HG02763 (cell line): ENCODE measurements around the gene FILIP1.

ENCODE experiments used
- ATAC-seq: cut with Tn5 transposase; IDR thresholded peaks from one replicate; pipeline ENCODE4 v1.9.1; 2021; ENCODE audit warnings: mild to moderate bottlenecking, moderate library complexity; ENCODE audit not compliant: unreplicated experiment

Gene FILIP1

GRCh38 chr6:75302280-75302679, 191.3 kb downstream of the FILIP1 start:
- ATAC-seq = no peak

- ATAC-seq = no peak
Measured at GRCh38 chr6:75301537-75301936, 192.1 kb downstream of the FILIP1 start.

GRCh38 chr6:75301088-75301487, 192.5 kb downstream of the FILIP1 start:
- no peak for ATAC-seq

GRCh38 chr6:75300531-75300855, 193.1 kb downstream of the FILIP1 start:
- ATAC-seq = no peak

GRCh38 chr6:75299801-75300530, 193.6 kb downstream of the FILIP1 start:
- no peak for ATAC-seq

- ATAC-seq = peak; percentile 57
Measured at GRCh38 chr6:75296811-75297779, 196.5 kb downstream of the FILIP1 start.

GRCh38 chr6:75292555-75292954, 201.0 kb downstream of the FILIP1 start:
- no peak for ATAC-seq

- no peak for ATAC-seq
Measured at GRCh38 chr6:75291744-75292143, 201.9 kb downstream of the FILIP1 start.

GRCh38 chr6:75291331-75291730, 202.3 kb downstream of the FILIP1 start:
- ATAC-seq = no peak

- no peak for ATAC-seq
Measured at GRCh38 chr6:75290136-75290945, 203.3 kb downstream of the FILIP1 start.

- no peak for ATAC-seq
Measured at GRCh38 chr6:75288023-75288422, 205.6 kb downstream of the FILIP1 start.

GRCh38 chr6:75287424-75287823, 206.2 kb downstream of the FILIP1 start:
- ATAC-seq = no peak

GRCh38 chr6:75286955-75287354, 206.6 kb downstream of the FILIP1 start:
- ATAC-seq = no peak

GRCh38 chr6:75285283-75285639, 208.3 kb downstream of the FILIP1 start:
- ATAC-seq = no peak

- peak; percentile 95 for ATAC-seq
Measured at GRCh38 chr6:75284632-75285282, 208.8 kb downstream of the FILIP1 start, which contains the start of gene TMEM30A. TSS of gene TMEM30A (minus strand) at chr6:75284792. CDS start at chr6:75284638, 154 bp downstream.

- peak; percentile 24 for ATAC-seq
Measured at GRCh38 chr6:75283907-75284631, 209.5 kb downstream of the FILIP1 start.

GRCh38 chr6:75282706-75283105, 210.9 kb downstream of the FILIP1 start:
- no peak for ATAC-seq

GRCh38 chr6:75281653-75282052, 211.9 kb downstream of the FILIP1 start:
- ATAC-seq = no peak

- ATAC-seq = no peak
Measured at GRCh38 chr6:75280131-75280855, 213.3 kb downstream of the FILIP1 start.
